Gastrocnemius medialis (tissue), 4 donors: ENCODE data around the gene PRTN3. TPM values are rescaled to one million over a fixed set of nuclear protein-coding genes. Genes with fewer than 3 reads are reported as not detected.
"Not testable (repeated sequence)": the region's sequence is repeated elsewhere in the genome, so short reads cannot be mapped to it uniquely, and the experiment has no call there.

ENCODE experiments used
- ATAC-seq, 2 donors: fragments of 150-250 bp; one replicate each; pipeline ENCODE4 v1.9.1; 2016
- DNase-seq, 2 donors: peaks; one replicate each; pipeline ENCODE4 v3.0.0-alpha.2; 2019
- H3K27ac ChIP-seq, 4 donors: fragments of 200-600 bp; sonication (generic); 1 replicate in 1 of 4; 2 replicates in 3 of 4; pipeline ENCODE4 v1.5.1; 2016 to 2018; ENCODE audit warnings: mild to moderate bottlenecking in 2 of 4, moderate library complexity in 1 of 4
- H3K27me3 ChIP-seq, 3 donors: fragments of 200-600 bp; sonication (generic) in 2 of 3; 1 replicate in 1 of 3; 2 replicates in 2 of 3; pipeline versions ENCODE4 v1.5.1 to v1.6.0; 2016 to 2019; ENCODE audit warnings: mild to moderate bottlenecking in 1 of 3, moderate library complexity in 1 of 3
- H3K36me3 ChIP-seq, 2 donors: fragments of 200-600 bp; sonication (generic) in 1 of 2; one replicate each; pipeline ENCODE4 v1.5.1; 2017 to 2018
- H3K4me1 ChIP-seq, 2 donors: fragments of 200-600 bp; sonication (generic) in 1 of 2; one replicate each; pipeline ENCODE4 v1.5.1; 2016 to 2017; ENCODE audit warnings: mild to moderate bottlenecking in 2 of 2
- H3K4me3 ChIP-seq, 4 donors: fragments of 200-600 bp; sonication (generic) in 3 of 4; 1 replicate in 1 of 4; 2 replicates in 3 of 4; pipeline ENCODE4 v1.5.1; 2016 to 2019; ENCODE audit warnings: mild to moderate bottlenecking in 2 of 4
- H3K9me3 ChIP-seq, 3 donors: fragments of 200-600 bp; sonication (generic) in 2 of 3; 1 replicate in 1 of 3; 2 replicates in 2 of 3; pipeline ENCODE4 v1.5.1; 2016 to 2019
- CTCF ChIP-seq, 5 experiments: fragments of 450-650 bp in 3 of 5; fragments of 200-600 bp in 2 of 5; sonication (generic) in 2 of 5; IDR thresholded peaks in 4 of 5; conservative IDR thresholded peaks in 1 of 5; 1 replicate in 4 of 5; 2 replicates in 1 of 5; pipeline ENCODE4 v1.5.1; 2016 to 2019; ENCODE audit warnings: antibody characterized with exemption in 5 of 5, mild to moderate bottlenecking in 3 of 5, moderate library complexity in 3 of 5
- POLR2A ChIP-seq, 2 donors: fragments of 450-650 bp; IDR thresholded peaks; one replicate each; pipeline ENCODE4 v1.6.1; 2017; ENCODE audit warnings: antibody characterized with exemption in 2 of 2, mild to moderate bottlenecking in 2 of 2, moderate library complexity in 2 of 2
- in situ Hi-C, 4 donors: fragments of 200-750 bp; cut with MboI; loops; one replicate each; pipeline versions ENCODE4 v1.15.0 to v1.8.0; 2017; ENCODE audit warnings: low sequenced_read_pairs in 4 of 4
- intact Hi-C: fragments of 100-400 bp; cut with DNase I; formaldehyde crosslinking; loops from one replicate; pipeline ENCODE4 v1.15.1; 2023; ENCODE audit warnings: low total_unique reads
- total RNA-seq, 4 donors: library from RNA; depleted of rRNA; stranded (reverse); fragments of >200 nt; gene quantifications; one replicate each; pipeline versions ENCODE4 v1.1.0 to v1.2.3, GENCODE V29; 2016

The PRTN3 gene
- total RNA-seq, 4 donors from 2014 or later: 0.51 TPM; not detected in 3

GRCh38 chr19:829129-829758, 11.6 kb upstream of the PRTN3 start:
- Histone ChIP-seq H3K9me3 (no peaks in the 10 kb centered on the region), H3K4me3 (no peak overlapping the region), H3K36me3 (no peaks in the 10 kb centered on the region), H3K27me3 (peaks cover 31 to 49% (median 36%) of the 10 kb centered on the region in 3 donors), H3K27ac (no peak overlapping the region), H3K4me1 (no peaks in the 10 kb centered on the region)
- no peak for ATAC-seq
- intact Hi-C loops: no loop called here
- no peak for DNase-seq
- in situ Hi-C loops: no loop called here
- no peak for TF ChIP-seq POLR2A (IDR thresholded peaks at IDR 0.05)
- no peak for TF ChIP-seq CTCF (IDR thresholded peaks at IDR 0.05 in 4 of 5, conservative IDR thresholded peaks at IDR 0.05 in 1 of 5)

GRCh38 chr19:831407-832369, 9.1 kb upstream of the PRTN3 start:
- intact Hi-C loops: no loop called here
- DNase-seq (no peak), ATAC-seq (no peak)
- TF ChIP-seq CTCF (IDR thresholded peaks at IDR 0.05 in 4 of 5, conservative IDR thresholded peaks at IDR 0.05 in 1 of 5): no peak
- no peak for TF ChIP-seq POLR2A (IDR thresholded peaks at IDR 0.05)
- Histone ChIP-seq H3K4me1 (no peaks in the 10 kb centered on the region), H3K27me3 (peaks cover 43 to 67% (median 45%) of the 10 kb centered on the region in 3 donors), H3K9me3 (no peaks in the 10 kb centered on the region), H3K36me3 (no peaks in the 10 kb centered on the region), H3K27ac (no peak overlapping the region), H3K4me3 (no peak overlapping the region)
- in situ Hi-C loops: no loop called here

- H3K36me3 ChIP-seq: no peaks in the 10 kb centered on the region
- H3K4me1 ChIP-seq: no peaks in the 10 kb centered on the region
- ATAC-seq (no peak), DNase-seq (no peak)
- H3K9me3 ChIP-seq: no peaks in the 10 kb centered on the region
- intact Hi-C loops (no loop called here), in situ Hi-C loops (no loop called here)
- H3K27ac ChIP-seq: no peak overlapping the region
- H3K27me3 ChIP-seq: peaks cover 56 to 72% (median 57%) of the 10 kb centered on the region in 3 donors
- TF ChIP-seq POLR2A (IDR thresholded peaks at IDR 0.05): no peak
- TF ChIP-seq CTCF (IDR thresholded peaks at IDR 0.05 in 4 of 5, conservative IDR thresholded peaks at IDR 0.05 in 1 of 5): no peak
- H3K4me3 ChIP-seq: no peak overlapping the region
Measured at GRCh38 chr19:834216-834615, 6.6 kb upstream of the PRTN3 start.

GRCh38 chr19:835210-835810, 5.5 kb upstream of the PRTN3 start:
- intact Hi-C loops: no loop called here
- Histone ChIP-seq H3K9me3 (no peaks in the 10 kb centered on the region), H3K4me1 (no peaks in the 10 kb centered on the region), H3K27ac (no peak overlapping the region), H3K27me3 (peaks cover 48 to 67% (median 65%) of the 10 kb centered on the region in 3 donors), H3K36me3 (no peaks in the 10 kb centered on the region), H3K4me3 (no peak overlapping the region)
- in situ Hi-C loops: no loop called here
- no peak for DNase-seq
- ATAC-seq: no peak
- no peak for TF ChIP-seq POLR2A (IDR thresholded peaks at IDR 0.05)
- no peak for TF ChIP-seq CTCF (IDR thresholded peaks at IDR 0.05 in 4 of 5, conservative IDR thresholded peaks at IDR 0.05 in 1 of 5)

GRCh38 chr19:842802-843179, 2.0 kb downstream of the PRTN3 start:
- DNase-seq, in situ Hi-C loops, H3K36me3 ChIP-seq, H3K27ac ChIP-seq, ATAC-seq, H3K4me3 ChIP-seq, H3K4me1 ChIP-seq, H3K9me3 ChIP-seq, intact Hi-C loops: not testable (repeated sequence)
- peaks cover 67 to 74% (median 67%) of the 10 kb centered on the region in 3 donors for H3K27me3 ChIP-seq
